ENCODE measurements around the gene PINLYP. TPM values are rescaled to one million over a fixed set of nuclear protein-coding genes. Genes with fewer than 3 reads are reported as not detected.

PINLYP gene
- total RNA-seq, 1 experiment from 2014 or later = not detected

DNA sequence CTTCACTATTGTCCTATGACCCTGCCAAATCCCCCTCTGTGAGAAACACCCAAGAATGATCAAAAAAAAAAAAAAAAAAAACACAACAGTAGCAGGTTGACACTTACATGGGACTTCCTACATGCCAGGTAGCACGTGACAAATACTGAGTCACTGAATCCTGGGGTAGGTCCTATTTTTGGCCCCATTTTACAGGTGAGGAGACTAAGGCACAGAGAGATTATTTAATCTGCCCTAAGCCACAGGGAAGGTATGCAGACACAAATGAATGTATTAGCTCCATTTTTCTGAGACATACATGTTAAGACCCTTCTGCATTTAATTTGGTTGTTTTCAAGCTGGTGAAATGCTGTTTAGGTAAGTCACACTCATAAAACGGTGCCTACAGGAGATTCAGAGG, 26.9 kb upstream of the PINLYP start:
- no peak for DNase-seq (ENCODE audit: low spot score)

GRCh38 chr19:43551399-43552197, 24.0 kb upstream of the PINLYP start:
- DNase-seq (ENCODE audit: low spot score) = no peak

DNA sequence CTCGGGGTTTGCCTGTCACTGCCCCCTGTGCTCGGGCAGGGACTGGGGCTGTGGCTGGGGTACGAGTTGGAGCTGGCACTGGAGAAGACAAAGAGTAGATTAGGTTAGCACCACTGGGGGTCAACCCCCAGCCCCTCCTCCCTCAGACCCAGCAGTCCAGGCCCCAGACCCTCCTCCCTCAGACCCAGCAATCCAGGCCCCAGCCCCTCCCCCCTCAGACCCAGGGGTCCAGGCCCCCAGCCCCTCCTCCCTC, 23.5 kb upstream of the PINLYP start:
- DNase-seq (ENCODE audit: low spot score) = no peak

DNA sequence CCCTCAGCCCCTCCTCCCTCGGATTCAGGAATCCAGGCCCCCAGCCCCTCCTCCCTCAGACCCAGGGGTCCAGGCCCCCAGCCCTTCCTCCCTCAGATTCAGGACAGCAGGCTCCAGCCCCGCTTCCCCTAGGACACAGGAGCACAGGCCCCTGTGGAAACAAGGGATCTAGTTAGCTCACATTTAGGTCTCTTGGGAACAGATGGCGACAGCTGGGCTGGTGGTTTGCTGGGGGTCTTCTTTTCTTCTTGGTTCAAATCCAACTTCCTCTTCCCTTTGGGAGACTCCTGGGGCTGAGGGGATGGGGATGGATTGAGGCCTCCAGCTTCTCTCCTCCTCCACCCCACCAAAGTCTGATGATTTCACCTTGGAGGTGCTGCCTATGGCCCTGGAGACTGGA, 23.0 kb upstream of the PINLYP start:
- no peak for DNase-seq (ENCODE audit: low spot score)

DNA sequence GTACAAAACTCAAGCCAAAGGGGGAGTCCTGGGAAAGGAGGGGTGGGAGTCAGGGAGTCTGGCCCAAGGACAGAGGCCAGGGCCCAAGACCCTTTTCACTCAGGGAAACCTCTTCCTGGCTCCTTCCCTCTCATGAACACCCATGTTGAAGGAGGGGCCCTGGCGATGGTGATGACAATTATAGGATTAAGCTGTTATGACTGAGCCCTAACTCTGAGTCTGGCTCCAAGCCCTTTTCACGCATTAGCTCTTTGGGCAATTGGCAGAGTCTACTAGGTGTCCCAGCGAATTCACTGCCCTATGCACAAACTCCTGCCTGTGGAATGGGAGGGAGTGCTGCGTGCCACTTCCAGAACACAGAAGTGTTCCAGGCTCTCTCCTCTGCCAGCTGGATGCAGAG, 21.9 kb upstream of the PINLYP start:
- DNase-seq (ENCODE audit: low spot score) = no peak

DNA sequence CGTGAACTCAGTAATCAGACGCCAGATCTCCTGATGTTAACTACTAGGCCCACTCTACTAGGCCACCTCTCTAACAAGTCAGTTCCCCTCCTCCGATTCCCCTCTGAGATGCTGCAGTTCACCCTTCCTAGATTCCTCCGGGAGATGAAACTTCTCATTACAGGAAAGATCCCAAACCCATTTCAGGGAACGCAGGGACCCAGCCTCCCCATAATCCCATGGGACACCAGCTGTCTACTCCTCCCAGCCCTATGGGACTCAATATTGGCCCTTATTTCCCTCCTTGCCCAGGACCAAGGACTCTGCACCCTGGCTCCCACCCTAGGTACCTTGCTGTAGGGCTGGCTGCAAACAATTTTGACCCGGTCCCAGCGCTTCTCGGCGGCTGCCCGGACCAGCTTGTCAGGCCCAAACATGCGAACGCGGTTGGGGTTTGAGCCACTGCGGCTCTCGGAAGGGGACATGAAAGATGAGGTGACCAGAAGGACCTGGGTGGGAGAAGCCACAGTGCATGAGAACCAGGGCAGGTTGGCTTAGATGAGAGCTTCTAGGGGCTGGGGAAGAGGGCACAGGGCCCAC, 21.2 kb upstream of the PINLYP start:
- no peak for DNase-seq (ENCODE audit: low spot score)

- DNase-seq (ENCODE audit: low spot score) = peak; percentile 65
Observed at GRCh38 chr19:43555185-43555770, 20.3 kb upstream of the PINLYP start.

- DNase-seq (ENCODE audit: low spot score) = peak; percentile 41
Observed at GRCh38 chr19:43560687-43561086, 14.9 kb upstream of the PINLYP start.

GRCh38 chr19:43561139-43561970, 14.2 kb upstream of the PINLYP start:
- DNase-seq (ENCODE audit: low spot score) = no peak

- DNase-seq (ENCODE audit: low spot score) = no peak
Observed at GRCh38 chr19:43562226-43562697, 13.3 kb upstream of the PINLYP start.

- peak; percentile 99 for DNase-seq (ENCODE audit: low spot score)
Observed at GRCh38 chr19:43562698-43563241, 12.8 kb upstream of the PINLYP start.

- no peak for DNase-seq (ENCODE audit: low spot score)
Observed at GRCh38 chr19:43563816-43564457, 11.7 kb upstream of the PINLYP start.

GRCh38 chr19:43564800-43565199, 10.8 kb upstream of the PINLYP start:
- DNase-seq (ENCODE audit: low spot score) = no peak

DNA sequence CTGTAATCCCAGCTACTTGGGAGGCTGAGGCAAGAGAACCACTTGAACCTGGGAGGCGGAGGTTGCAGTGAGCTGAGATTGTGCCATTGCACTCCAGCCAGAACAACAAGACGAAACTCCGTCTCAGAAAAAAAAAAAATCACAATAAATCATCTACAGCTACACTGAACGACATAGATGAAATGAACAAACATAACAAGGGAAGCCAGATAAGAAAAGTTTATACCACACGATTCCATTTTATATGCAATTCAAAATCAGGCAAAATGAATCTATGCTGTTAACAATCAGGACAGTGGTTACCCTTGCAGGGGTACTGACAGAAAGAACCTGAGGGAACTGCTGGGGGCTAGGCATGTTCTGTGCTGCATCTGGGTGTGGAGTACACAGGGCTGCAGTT, 5.9 kb upstream of the PINLYP start:
- DNase-seq (ENCODE audit: low spot score) = no peak

GRCh38 chr19:43570174-43570791, 5.3 kb upstream of the PINLYP start:
- peak; percentile 25 for DNase-seq (ENCODE audit: low spot score)

GRCh38 chr19:43572171-43572588, 3.4 kb upstream of the PINLYP start:
- no peak for DNase-seq (ENCODE audit: low spot score)

GRCh38 chr19:43574424-43575155, 1.0 kb upstream of the PINLYP start:
- peak; percentile 94 for DNase-seq (ENCODE audit: low spot score)

- DNase-seq (ENCODE audit: low spot score) = no peak
Observed at GRCh38 chr19:43575955-43576878, 616 bp downstream of the PINLYP start.

DNA sequence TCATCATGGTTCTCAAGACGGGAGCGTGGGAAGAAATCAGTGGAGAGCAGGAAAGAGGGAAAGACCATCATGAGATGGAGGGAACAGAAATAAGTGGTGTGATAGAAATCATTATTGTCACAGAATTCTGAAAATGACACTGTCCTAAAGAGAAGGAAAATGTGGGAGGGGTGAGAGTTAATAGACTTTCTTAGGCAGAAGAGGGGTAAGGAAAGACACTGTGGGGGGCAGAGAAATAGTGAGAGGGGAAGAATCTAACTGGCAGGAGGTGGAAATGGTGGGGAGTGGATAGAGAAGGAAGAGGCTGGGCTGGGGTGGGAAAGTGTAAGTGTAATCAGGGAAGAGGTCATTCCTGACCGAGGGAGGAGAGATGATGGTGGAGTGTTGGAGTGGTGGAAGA, 3.2 kb downstream of the PINLYP start:
- DNase-seq (ENCODE audit: low spot score) = no peak
